Panc1 (cell line): Measurements from ENCODE around the gene JAZF1. TPM values are rescaled to one million over a fixed set of nuclear protein-coding genes. Genes with fewer than 3 reads are reported as not detected.

Experiments
- ATAC-seq: fragments of 200-7000 bp; cut with Tn5 transposase; 2 replicates; pipeline ENCODE4 v1.9.1; 2020; ENCODE audit warnings: mild to moderate bottlenecking, moderate library complexity
- BruUV-seq: library from RNA; stranded (reverse); fragments of 400-500 nt; replicated peaks from 2 replicates; lab custom pipeline; 2021; lab: Mats Ljungman, UMichigan
- CTCF ChIA-PET: fragments of 300-600 bp; sonication (Branson Sonifier 250); formaldehyde crosslinking; loops from one replicate; lab custom pipeline; 2022; ENCODE audit warnings: antibody characterized with exemption; lab: Charles Lee
- POLR2A ChIA-PET: fragments of 300-600 bp; sonication (Branson Sonifier 250); formaldehyde crosslinking; loops from one replicate; lab custom pipeline; 2022; ENCODE audit warnings: antibody characterized with exemption; lab: Charles Lee
- DNase-seq: peaks from one replicate; pipeline ENCODE4 v3.0.0-alpha.2; 2010; ENCODE audit warnings: low read depth, low spot score
- H3K27ac ChIP-seq: 2 replicates; pipeline ENCODE4 v1.5.1; 2011; ENCODE audit warnings: mild to moderate bottlenecking, low read length, inconsistent platforms
- H3K27me3 ChIP-seq: fragments of 200-500 bp; sonication (Bioruptor generic); 2 replicates; pipeline ENCODE4 v1.6.0; 2014; ENCODE audit warnings: low read length, inconsistent platforms; ENCODE audit not compliant: control insufficient read depth, insufficient read depth
- H3K36me3 ChIP-seq: fragments of 200-500 bp; sonication (Bioruptor generic); 2 replicates; pipeline ENCODE4 v1.5.1; 2014; ENCODE audit warnings: inconsistent platforms, mild to moderate bottlenecking, low read length, moderate library complexity; ENCODE audit not compliant: control insufficient read depth, insufficient read depth
- H3K4me1 ChIP-seq: 2 replicates; pipeline ENCODE4 v1.5.1; 2011; ENCODE audit warnings: inconsistent platforms, mild to moderate bottlenecking, low read length, moderate library complexity; ENCODE audit not compliant: control insufficient read depth, insufficient read depth
- H3K4me3 ChIP-seq, 2 experiments: 2 replicates each; pipeline ENCODE4 v1.5.1; 2011 to 2012; ENCODE audit warnings: low read depth in 2 of 2, low read length in 2 of 2, mild to moderate bottlenecking in 2 of 2, inconsistent platforms in 1 of 2, moderate library complexity in 1 of 2
- H3K9me3 ChIP-seq: fragments of 200-500 bp; sonication (Bioruptor generic); 2 replicates; pipeline ENCODE4 v1.5.1; 2014; ENCODE audit warnings: low read depth, mild to moderate bottlenecking, inconsistent platforms, low read length, moderate library complexity; ENCODE audit not compliant: control insufficient read depth, insufficient read depth
- CTCF ChIP-seq: fragments of 450-650 bp; IDR thresholded peaks from 2 replicates; pipeline ENCODE4 v1.5.1; 2017; ENCODE audit warnings: mild to moderate bottlenecking
- POLR2AphosphoS5 ChIP-seq: IDR thresholded peaks from 2 replicates; pipeline ENCODE4 v1.6.1; 2012; ENCODE audit warnings: mild to moderate bottlenecking, low read depth, low read length, moderate library complexity
- REST ChIP-seq, 2 experiments: IDR thresholded peaks; 2 replicates each; pipeline ENCODE4 v1.6.1; 2011 to 2012; ENCODE audit warnings: low read depth in 2 of 2, control low read depth in 1 of 2, low read length in 1 of 2, mild to moderate bottlenecking in 1 of 2, moderate library complexity in 1 of 2; ENCODE audit not compliant: insufficient read depth in 1 of 2
- SIN3A ChIP-seq: IDR thresholded peaks from 2 replicates; pipeline ENCODE4 v1.6.1; 2012; ENCODE audit warnings: low read depth, mild to moderate bottlenecking, low read length, moderate library complexity, borderline replicate concordance; ENCODE audit not compliant: insufficient read depth
- TCF7L2 ChIP-seq: IDR thresholded peaks from 2 replicates; pipeline ENCODE4 v1.6.1; 2011; ENCODE audit warnings: mild to moderate bottlenecking, low read depth, low read length, inconsistent platforms
- in situ Hi-C: cut with HindIII; loops from 2 replicates; pipeline ENCODE4 v1.10.0; 2016; ENCODE audit warnings: low sequenced_read_pairs, low pct_unique_long_range_greater_than_20kb
- intact Hi-C: fragments of 100-400 bp; cut with micrococcal nuclease; formaldehyde crosslinking; loops from one replicate; pipeline ENCODE4 v1.10.0; 2022; ENCODE audit not compliant: unreplicated experiment
- total RNA-seq: library from RNA; stranded (reverse); gene quantifications from one replicate; pipeline ENCODE4 v1.2.1, GENCODE V29; 2021; ENCODE audit not compliant: unreplicated experiment

Gene JAZF1
- total RNA-seq, 1 experiment from 2014 or later: 8.8 TPM

- DNase-seq: no peak
- intact Hi-C loops: loop anchor here (5.0 to 10.0 kb wide), 4 partner anchors 71 to 349 kb away; partner anchors contain the start of gene TAX1BP1
- Histone ChIP-seq H3K36me3 (no peaks in the 10 kb centered on the region), H3K27me3 (no peaks in the 10 kb centered on the region), H3K27ac (no peak overlapping the region), H3K4me3 (no peak overlapping the region), H3K9me3 (no peaks in the 10 kb centered on the region), H3K4me1 (no peaks in the 10 kb centered on the region)
- in situ Hi-C loops: no loop called here
- ChIA-PET CTCF (interaction anchor here (0.6 to 2.3 kb wide), 14 partner anchors 9 to 898 kb away, joined by 3 to 26 read pairs (median 4); partner anchors contain the start of genes HIBADH, HOXA13 and TAX1BP1), POLR2A (no interaction called here)
- ATAC-seq: peak; percentile 79
- no TSS peak for BruUV-seq
- TF ChIP-seq SIN3A: no peak
- TF ChIP-seq POLR2AphosphoS5: no peak
- TF ChIP-seq TCF7L2: no peak
- TF ChIP-seq REST (IDR thresholded peaks at IDR 0.05; ENCODE audit: insufficient read depth in 1 of 2, low read depth in 2 of 2, low read length in 1 of 2): no peak
- TF ChIP-seq CTCF: peak; percentile 90
These were observed 86.9 kb downstream of the JAZF1 start for GRCh38 chr7:28093623-28094232.

- DNase-seq: no peak
- no TSS peak for BruUV-seq
- in situ Hi-C loops: no loop called here
These were observed 89.4 kb downstream of the JAZF1 start for GRCh38 chr7:28091190-28091589.

More at GRCh38 chr7:28091190-28091589, 89.4 kb downstream of the JAZF1 start:
- no peak for ATAC-seq
- POLR2A ChIA-PET: no interaction called here
- TF ChIP-seq SIN3A (no peak), POLR2AphosphoS5 (no peak), CTCF (no peak), TCF7L2 (no peak), REST (IDR thresholded peaks at IDR 0.05; ENCODE audit: insufficient read depth in 1 of 2, low read depth in 2 of 2, low read length in 1 of 2) (no peak)
- Histone ChIP-seq H3K27me3 (no peaks in the 10 kb centered on the region), H3K4me3 (no peak overlapping the region), H3K36me3 (no peaks in the 10 kb centered on the region), H3K27ac (no peak overlapping the region), H3K4me1 (no peaks in the 10 kb centered on the region), H3K9me3 (no peaks in the 10 kb centered on the region)
- intact Hi-C loops: loop anchor here (5.0 to 10.0 kb wide), 4 partner anchors 69 to 346 kb away; partner anchors contain the start of gene TAX1BP1
- CTCF ChIA-PET: interaction anchor here (0.7 kb wide), 1 partner anchor 17 kb away, joined by 3 read pairs; no protein-coding TSS in a partner anchor
